Body of pancreas (tissue), 4 donors: ENCODE measurements around the gene BCKDHB.

ENCODE experiments used
- CTCF ChIP-seq, 7 experiments: fragments of 450-650 bp in 4 of 7; fragments of 200-600 bp in 3 of 7; sonication (generic) in 3 of 7; IDR thresholded peaks; one replicate each; pipeline ENCODE4 v1.5.1; 2016 to 2019; ENCODE audit warnings: antibody characterized with exemption in 7 of 7
- POLR2A ChIP-seq, 3 donors: fragments of 450-650 bp; IDR thresholded peaks; one replicate each; pipeline ENCODE4 v1.6.1; 2016; ENCODE audit warnings: antibody characterized with exemption in 3 of 3, mild to moderate bottlenecking in 2 of 3

- no peak for TF ChIP-seq CTCF (IDR thresholded peaks at IDR 0.05)
- TF ChIP-seq POLR2A (IDR thresholded peaks at IDR 0.05) = no peak
These were observed 103.0 kb downstream of the BCKDHB start for GRCh38 chr6:80209430-80209829.
